ENCODE results near the gene PTPRT.
"Not testable (repeated sequence)": the region's sequence is repeated elsewhere in the genome, so short reads cannot be mapped to it uniquely, and the experiment has no call there.

PTPRT gene

GRCh38 chr20:42919316-42919715 is 270.4 kb downstream of the PTPRT start:
- DNase-seq (ENCODE audit: low read depth in 2 of 2, low spot score in 1 of 2), result no peak

- no peak for DNase-seq (ENCODE audit: low read depth in 2 of 2, low spot score in 1 of 2)
Observed at GRCh38 chr20:42915081-42915480, 274.6 kb downstream of the PTPRT start.

GRCh38 chr20:42914302-42914701 is 275.4 kb downstream of the PTPRT start:
- DNase-seq (ENCODE audit: low read depth in 2 of 2, low spot score in 1 of 2), result no peak

- DNase-seq (ENCODE audit: low read depth in 2 of 2, low spot score in 1 of 2), result not testable (repeated sequence)
Observed at GRCh38 chr20:42910808-42911207, 278.9 kb downstream of the PTPRT start.

DNA sequence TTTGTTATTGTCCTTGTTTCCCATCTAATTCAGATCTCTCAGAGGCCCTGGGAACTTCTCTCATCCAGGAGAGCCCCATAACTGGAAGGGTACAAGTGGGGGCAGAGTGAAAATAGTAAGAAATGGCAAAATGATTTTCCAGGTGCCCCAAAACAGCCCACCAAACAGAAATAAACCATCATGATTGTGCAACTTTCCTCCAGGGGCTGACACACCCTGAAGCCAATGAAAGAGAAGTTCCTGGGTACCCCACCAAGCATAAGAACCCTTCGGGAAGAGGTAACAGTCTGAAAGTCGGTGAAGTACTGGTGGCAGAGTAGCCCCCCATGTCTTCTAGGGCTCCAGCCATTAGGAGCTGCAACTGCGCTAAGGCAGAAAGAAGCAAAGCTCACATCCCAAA is 282.0 kb downstream of the PTPRT start:
- no peak for DNase-seq (ENCODE audit: low read depth in 2 of 2, low spot score in 1 of 2)

DNA sequence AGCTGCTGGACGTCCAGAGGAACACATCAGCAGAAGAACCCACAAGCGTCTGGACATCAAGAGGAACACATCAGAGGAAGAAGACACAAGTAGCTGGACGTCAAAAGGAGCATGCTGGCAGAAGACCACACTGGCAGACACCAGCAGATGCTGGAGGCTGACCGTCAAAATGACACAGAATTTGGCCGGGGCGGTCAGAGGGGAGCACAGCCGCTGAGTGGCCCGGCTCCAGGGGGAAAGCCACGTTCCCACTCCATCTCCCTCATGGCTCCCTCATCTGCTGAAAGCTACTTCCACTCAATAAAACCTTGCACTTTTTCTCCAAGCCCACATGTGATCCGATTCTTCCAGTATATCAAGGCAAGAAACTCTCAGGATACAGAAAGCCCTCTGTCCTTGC is 283.6 kb downstream of the PTPRT start:
- DNase-seq (ENCODE audit: low read depth in 2 of 2, low spot score in 1 of 2), result no peak

- DNase-seq (ENCODE audit: low read depth in 2 of 2, low spot score in 1 of 2), result no peak
Observed at GRCh38 chr20:42902509-42902908, 287.2 kb downstream of the PTPRT start.

DNA sequence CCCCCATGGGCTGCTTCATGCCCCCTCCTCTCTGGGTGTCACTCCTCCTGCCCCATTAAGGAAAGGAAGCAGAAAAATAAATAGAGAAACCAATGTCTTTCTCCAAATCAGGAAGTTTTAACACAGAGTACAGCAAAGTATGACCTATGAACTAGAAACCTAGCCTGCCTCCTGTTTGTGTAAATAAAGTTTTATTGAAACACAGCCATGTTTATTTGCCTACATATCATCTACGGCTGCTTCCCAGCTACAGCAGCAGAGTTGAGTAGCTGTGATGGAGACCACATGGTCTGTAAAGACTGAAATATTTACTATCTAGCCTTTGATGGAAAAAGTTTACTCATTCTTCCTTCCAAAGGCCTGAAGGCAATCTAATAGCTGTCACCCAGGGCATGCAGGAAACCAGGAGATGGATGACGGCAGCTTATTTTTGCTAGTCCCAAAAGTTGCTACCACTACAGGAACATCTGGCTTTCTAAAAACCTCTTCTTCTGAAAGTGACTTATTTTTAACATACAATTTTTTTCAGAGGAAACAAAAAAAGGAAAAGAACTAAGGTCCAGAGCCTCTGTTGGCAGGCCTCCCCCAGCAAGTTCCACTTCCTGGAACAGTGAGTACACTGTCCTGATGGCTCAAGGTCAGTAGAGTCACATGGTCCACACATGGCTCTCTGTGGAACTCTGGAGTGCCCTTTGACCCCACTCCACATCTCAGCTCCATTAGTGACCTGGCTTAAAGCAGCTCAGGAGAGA is 287.8 kb downstream of the PTPRT start:
- no peak for DNase-seq (ENCODE audit: low read depth in 2 of 2, low spot score in 1 of 2)

DNA sequence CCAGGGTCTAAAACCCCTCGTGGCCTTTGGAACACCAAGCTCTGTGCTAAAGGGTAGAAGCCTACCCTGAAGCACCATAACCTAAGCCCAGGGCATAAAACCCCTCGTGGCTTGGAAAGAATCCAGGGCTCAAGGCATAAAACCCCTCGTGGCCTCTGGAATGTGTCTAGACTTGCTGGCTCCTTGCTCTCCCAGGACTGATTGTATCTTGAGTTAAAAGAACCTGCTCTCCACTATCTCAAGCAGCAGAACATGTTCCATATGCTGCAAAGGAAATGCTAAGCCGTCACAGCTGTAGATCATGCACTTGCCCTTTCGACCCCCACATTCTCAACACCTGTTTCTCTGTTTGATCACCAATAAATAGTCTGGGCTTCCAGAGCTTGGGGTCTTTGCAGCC is 288.9 kb downstream of the PTPRT start:
- not testable (repeated sequence) for DNase-seq (ENCODE audit: low read depth in 2 of 2, low spot score in 1 of 2)

GRCh38 chr20:42895020-42895419 is 294.7 kb downstream of the PTPRT start:
- DNase-seq (ENCODE audit: low read depth in 2 of 2, low spot score in 1 of 2), result no peak

GRCh38 chr20:42894483-42894882 is 295.2 kb downstream of the PTPRT start:
- no peak for DNase-seq (ENCODE audit: low read depth in 2 of 2, low spot score in 1 of 2)

GRCh38 chr20:42889517-42889916 is 300.2 kb downstream of the PTPRT start:
- DNase-seq (ENCODE audit: low read depth in 2 of 2, low spot score in 1 of 2), result no peak

GRCh38 chr20:42887281-42887680 is 302.4 kb downstream of the PTPRT start:
- no peak for DNase-seq (ENCODE audit: low read depth in 2 of 2, low spot score in 1 of 2)

- DNase-seq (ENCODE audit: low read depth in 2 of 2, low spot score in 1 of 2), result no peak
Observed at GRCh38 chr20:42886801-42887200, 302.9 kb downstream of the PTPRT start.

- no peak for DNase-seq (ENCODE audit: low read depth in 2 of 2, low spot score in 1 of 2)
Observed at GRCh38 chr20:42886046-42886445, 303.7 kb downstream of the PTPRT start.

DNA sequence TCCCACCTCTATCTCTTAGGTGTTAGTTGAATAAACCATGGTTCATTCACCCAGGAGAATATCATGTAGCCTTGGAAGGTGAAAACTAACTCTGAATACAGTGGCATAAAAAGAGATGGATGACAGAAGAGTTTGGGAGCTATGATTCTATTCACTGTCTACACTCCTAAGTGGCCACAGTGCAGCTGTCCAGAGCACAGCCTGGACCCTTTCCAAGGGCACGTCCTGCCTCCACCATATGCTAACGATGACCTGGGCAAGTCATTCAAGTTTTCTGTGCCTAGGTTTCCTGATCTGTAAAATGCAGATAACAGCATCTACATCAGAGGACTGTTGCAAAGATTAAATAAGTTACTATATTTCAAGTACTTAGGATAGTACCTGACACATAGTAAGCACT is 314.1 kb downstream of the PTPRT start:
- no peak for DNase-seq (ENCODE audit: low read depth in 2 of 2, low spot score in 1 of 2)

- no peak for DNase-seq (ENCODE audit: low read depth in 2 of 2, low spot score in 1 of 2)
Observed at GRCh38 chr20:42873259-42873658, 316.4 kb downstream of the PTPRT start.

DNA sequence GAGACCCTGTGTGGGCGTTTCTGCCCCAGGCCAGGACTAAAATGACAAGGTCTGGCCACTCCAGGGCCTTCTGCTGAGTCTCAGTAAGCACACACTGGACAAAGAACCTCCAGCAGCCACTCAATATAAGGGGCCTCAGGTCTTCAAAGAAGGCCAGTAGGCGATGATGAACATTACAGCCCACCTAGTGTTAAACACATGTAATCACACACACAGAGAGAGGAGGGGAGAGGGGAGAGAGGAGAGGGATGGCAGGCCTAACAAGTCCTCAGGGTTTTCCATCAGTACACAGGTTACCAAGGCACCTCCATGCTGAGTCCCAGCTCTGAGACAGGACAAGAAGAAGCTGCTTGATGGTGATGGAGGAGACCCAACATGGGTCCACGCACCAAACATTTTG is 325.6 kb downstream of the PTPRT start:
- no peak for DNase-seq (ENCODE audit: low read depth in 2 of 2, low spot score in 1 of 2)

GRCh38 chr20:42862446-42862845 is 327.3 kb downstream of the PTPRT start:
- DNase-seq (ENCODE audit: low read depth in 2 of 2, low spot score in 1 of 2), result no peak

GRCh38 chr20:42857446-42857845 is 332.3 kb downstream of the PTPRT start:
- DNase-seq (ENCODE audit: low read depth in 2 of 2, low spot score in 1 of 2), result no peak

DNA sequence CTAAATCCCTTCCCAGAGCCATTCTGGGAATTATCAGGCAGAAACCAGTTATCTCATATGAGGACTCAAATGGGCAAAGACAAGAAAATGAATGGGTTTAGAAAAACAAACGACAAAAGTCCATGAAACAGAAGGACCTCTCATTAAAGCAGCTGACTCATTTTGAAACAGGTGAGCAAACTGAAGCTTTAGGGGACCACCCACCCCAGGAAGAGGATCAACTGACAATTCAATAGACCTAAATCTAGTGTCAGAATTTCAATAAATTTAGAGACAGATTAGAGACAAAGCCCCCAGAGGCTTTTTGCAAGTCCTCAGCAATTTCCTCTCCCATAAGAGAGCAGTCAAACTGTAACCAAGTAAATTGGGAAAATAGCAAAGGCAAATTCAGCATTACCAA is 333.8 kb downstream of the PTPRT start:
- no peak for DNase-seq (ENCODE audit: low read depth in 2 of 2, low spot score in 1 of 2)

GRCh38 chr20:42852691-42853090 is 337.0 kb downstream of the PTPRT start:
- DNase-seq (ENCODE audit: low read depth in 2 of 2, low spot score in 1 of 2), result no peak

- no peak for DNase-seq (ENCODE audit: low read depth in 2 of 2, low spot score in 1 of 2)
Observed at GRCh38 chr20:42846784-42847490, 342.8 kb downstream of the PTPRT start.

Data from stimulated activated CD8-positive, alpha-beta memory T cell treated with anti-CD3 and anti-CD28 coated beads, Interleukin-4, amount 100 ng/mL, for 1 hour (primary cell).